ENCODE results near the gene GNG4.

Gene GNG4

GRCh38 chr1:235649368-235650163 lies at the start of gene GNG4:
Gene GNG4 (minus strand): TSS chr1:235649784. CDS start chr1:235583838, 65,946 bp downstream.
- no peak for DNase-seq

GRCh38 chr1:235697508-235697907 lies 47.9 kb upstream of the GNG4 start:
- DNase-seq, result peak; percentile 73

GRCh38 chr1:235689356-235689755 lies 39.8 kb upstream of the GNG4 start:
- DNase-seq, result no peak

GRCh38 chr1:235688096-235688495 lies 38.5 kb upstream of the GNG4 start:
- DNase-seq, result no peak

GRCh38 chr1:235683653-235684052 lies 34.1 kb upstream of the GNG4 start:
- no peak for DNase-seq

GRCh38 chr1:235682216-235682615 lies 32.6 kb upstream of the GNG4 start:
- no peak for DNase-seq

GRCh38 chr1:235679644-235680043 lies 30.1 kb upstream of the GNG4 start:
- no peak for DNase-seq

GRCh38 chr1:235679005-235679404 lies 29.4 kb upstream of the GNG4 start:
- DNase-seq, result no peak

- no peak for DNase-seq
Measured at GRCh38 chr1:235675152-235675890, 25.7 kb upstream of the GNG4 start.

GRCh38 chr1:235673981-235674380 lies 24.4 kb upstream of the GNG4 start:
- no peak for DNase-seq

- no peak for DNase-seq
Measured at GRCh38 chr1:235671992-235672391, 22.4 kb upstream of the GNG4 start.

GRCh38 chr1:235670157-235670776 lies 20.7 kb upstream of the GNG4 start:
- DNase-seq, result no peak

- DNase-seq, result no peak
Measured at GRCh38 chr1:235669277-235669676, 19.7 kb upstream of the GNG4 start.

- no peak for DNase-seq
Measured at GRCh38 chr1:235663628-235664027, 14.0 kb upstream of the GNG4 start.

- no peak for DNase-seq
Measured at GRCh38 chr1:235661568-235661967, 12.0 kb upstream of the GNG4 start.

- DNase-seq, result no peak
Measured at GRCh38 chr1:235659186-235659771, 9.7 kb upstream of the GNG4 start.

- no peak for DNase-seq
Measured at GRCh38 chr1:235657747-235658526, 8.4 kb upstream of the GNG4 start.

- DNase-seq, result no peak
Measured at GRCh38 chr1:235657269-235657668, 7.7 kb upstream of the GNG4 start.

GRCh38 chr1:235652364-235652763 lies 2.8 kb upstream of the GNG4 start:
- DNase-seq, result no peak

- no peak for DNase-seq
Measured at GRCh38 chr1:235651170-235651806, 1.7 kb upstream of the GNG4 start.

GRCh38 chr1:235650341-235651169 lies 971 bp upstream of the GNG4 start:
- no peak for DNase-seq

All from activated CD4-positive, alpha-beta T cell treated with anti-CD3 and anti-CD28 coated beads, Interleukin-2, Interleukin-6, amounts not matched to agents 100 ng/mL and 50 ng/mL, durations not matched to agents 16 hours and 8 hours (primary cell).